Liver (tissue), 3 donors: ENCODE data around the gene CXCL16.
A peak's percentile ranks its signal among the peaks of the same experiment; 100 is the strongest.

Experiments
- CTCF ChIP-seq: fragments of 150-350 bp; IDR thresholded peaks from 2 replicates; pipeline ENCODE4 v1.5.1; 2017; ENCODE audit warnings: improper control_type of control experiment, low read depth, low read length; ENCODE audit not compliant: missing input control
- FOXA2 ChIP-seq: IDR thresholded peaks from 2 replicates; pipeline ENCODE4 v1.6.1; 2016; ENCODE audit warnings: antibody characterized with exemption
- JUND ChIP-seq, 2 donors: IDR thresholded peaks; 2 replicates each; pipeline ENCODE4 v1.6.1; 2016; ENCODE audit warnings: antibody characterized with exemption in 2 of 2
- RAD21 ChIP-seq, 2 donors: IDR thresholded peaks; 2 replicates each; pipeline ENCODE4 v1.6.1; 2016; ENCODE audit warnings: antibody characterized with exemption in 2 of 2, mild to moderate bottlenecking in 2 of 2
- REST ChIP-seq: IDR thresholded peaks from 2 replicates; pipeline ENCODE4 v1.6.1; 2016; ENCODE audit warnings: antibody characterized with exemption, mild to moderate bottlenecking
- TAF1 ChIP-seq: conservative IDR thresholded peaks from 2 replicates; pipeline ENCODE4 v1.6.1; 2016; ENCODE audit warnings: antibody characterized with exemption, mild to moderate bottlenecking
- YY1 ChIP-seq: IDR thresholded peaks from 2 replicates; pipeline ENCODE4 v1.6.1; 2016; ENCODE audit warnings: antibody characterized with exemption, mild to moderate bottlenecking
- donor health status: healthy.
- donor health status: healthy.

GRCh38 chr17:4772235-4772613 lies 32.5 kb upstream of the CXCL16 start:
- no peak for TF ChIP-seq CTCF
- TF ChIP-seq JUND (IDR thresholded peaks at IDR 0.05), result no peak
- no peak for TF ChIP-seq RAD21 (IDR thresholded peaks at IDR 0.05)
- TF ChIP-seq TAF1, result peak; percentile 14
- TF ChIP-seq REST, result no peak
- no peak for TF ChIP-seq FOXA2
- TF ChIP-seq YY1, result no peak
